ENCODE measurements around the gene HENMT1. TPM values are rescaled to one million over a fixed set of nuclear protein-coding genes. Genes with fewer than 3 reads are reported as not detected.
A peak's percentile ranks its signal among the peaks of the same experiment; 100 is the strongest.

Gene HENMT1
- total and polyA plus RNA-seq, 9 of the 15 experiments (the other 6 are each of a cell fraction or from before 2014, with no cell fraction given), result not detected

GRCh38 chr1:108678706-108679105, 17.8 kb upstream of the HENMT1 start (continued):
- no peak for TF ChIP-seq ZC3H8 (IDR thresholded peaks at IDR 0.05)
- TF ChIP-seq ZNF3 (CRISPR knock-in tag; IDR thresholded peaks at IDR 0.05), result no peak
- no peak for TF ChIP-seq ZNF609 (CRISPR knock-in tag; IDR thresholded peaks at IDR 0.05; ENCODE audit: borderline replicate concordance)
- no peak for TF ChIP-seq TBL1XR1 (IDR thresholded peaks at IDR 0.05; ENCODE audit: low read length in 2 of 2)
- TF ChIP-seq PATZ1 (CRISPR knock-in tag; IDR thresholded peaks at IDR 0.05; ENCODE audit: borderline replicate concordance), result no peak
- no peak for TF ChIP-seq CEBPZ (IDR thresholded peaks at IDR 0.05; ENCODE audit: borderline replicate concordance, low read depth, low read length)
- no peak for TF ChIP-seq IRF9 (tag; IDR thresholded peaks at IDR 0.05)
- no peak for TF ChIP-seq RFX7 (CRISPR knock-in tag; IDR thresholded peaks at IDR 0.05)
- peak; percentile 65 to 69 for TF ChIP-seq KDM1A (IDR thresholded peaks at IDR 0.05)
- TF ChIP-seq KLF1 (tag; IDR thresholded peaks at IDR 0.05), result no peak
- 0 out of 2 replicates have a peak, but pooled peaks have one; percentile 20 for TF ChIP-seq CBFA2T3 (IDR thresholded peaks at IDR 0.05)
